H1 (cell line): ENCODE measurements around the gene NLRP3. TPM values are rescaled to one million over a fixed set of nuclear protein-coding genes. Genes with fewer than 3 reads are reported as not detected.

Experiments
- CTCF ChIA-PET: fragments of 300-600 bp; sonication (Branson Sonifier 250); formaldehyde crosslinking; loops from one replicate; lab custom pipeline; 2021; ENCODE audit not compliant: partially characterized antibody; lab: Charles Lee
- POLR2A ChIA-PET: fragments of 300-600 bp; sonication (Branson Sonifier 250); formaldehyde crosslinking; loops from one replicate; lab custom pipeline; 2021; ENCODE audit warnings: inconsistent platforms; ENCODE audit not compliant: partially characterized antibody; lab: Charles Lee
- DNase-seq, 2 experiments: peaks; one replicate each; pipeline versions ENCODE4 v3.0.0 to v3.0.0-alpha.2; 2010 to 2022; ENCODE audit warnings: low spot score in 2 of 2, low read depth in 1 of 2, mixed read lengths in 1 of 2
- FAIRE-seq: peaks from 2 replicates; lab custom pipeline; 2011; peaks lifted over from hg19 to GRCh38; lab: Jason Lieb, UNC
- H2AFZ ChIP-seq: 2 replicates; pipeline ENCODE4 v1.8.1; 2012; ENCODE audit warnings: low read length, inconsistent platforms
- H2AK5ac ChIP-seq: 2 replicates; pipeline ENCODE4 v1.6.1; 2013; ENCODE audit warnings: low read depth, low read length
- H2BK120ac ChIP-seq: replicated peaks from 2 replicates; pipeline ENCODE3; 2013; ENCODE audit warnings: low read depth, low read length, inconsistent platforms
- H2BK12ac ChIP-seq: 2 replicates; pipeline ENCODE4 v1.6.1; 2013; ENCODE audit warnings: low read depth, low read length
- H2BK15ac ChIP-seq: 2 replicates; pipeline ENCODE4 v1.6.1; 2013; ENCODE audit warnings: low read length
- H2BK20ac ChIP-seq: 2 replicates; pipeline ENCODE4 v1.6.1; 2013; ENCODE audit warnings: low read length
- H2BK5ac ChIP-seq: 2 replicates; pipeline ENCODE4 v1.6.1; 2013; ENCODE audit warnings: low read depth, low read length
- H3K14ac ChIP-seq: 2 replicates; pipeline ENCODE4 v1.6.1; 2013; ENCODE audit warnings: inconsistent platforms; ENCODE audit not compliant: insufficient read length
- H3K18ac ChIP-seq: 2 replicates; pipeline ENCODE4 v1.6.1; 2013; ENCODE audit warnings: low read length; ENCODE audit errors: extremely low read depth
- H3K23ac ChIP-seq: 2 replicates; pipeline ENCODE4 v1.6.1; 2013; ENCODE audit warnings: inconsistent platforms; ENCODE audit not compliant: insufficient read length
- H3K23me2 ChIP-seq: 2 replicates; pipeline ENCODE4 v1.6.1; 2013; ENCODE audit warnings: low read depth, low read length
- H3K27ac ChIP-seq: 2 replicates; pipeline ENCODE4 v1.6.1; 2011; ENCODE audit warnings: low read depth, low read length, inconsistent platforms
- H3K27me3 ChIP-seq, 4 experiments: replicated peaks in 1 of 4; 1 replicate in 1 of 4; 2 replicates in 3 of 4; pipeline versions ENCODE4 v1.6.1 to v1.8.1; 2011 to 2013; ENCODE audit warnings: low read length in 3 of 4, mild to moderate bottlenecking in 3 of 4, inconsistent platforms in 2 of 4, mixed read lengths in 2 of 4, moderate library complexity in 1 of 4; ENCODE audit not compliant: control insufficient read depth in 3 of 4, insufficient read depth in 3 of 4; ENCODE audit errors: extremely low read depth in 1 of 4
- H3K36me3 ChIP-seq, 4 experiments: 2 replicates each; pipeline versions ENCODE4 v1.6.1 to v1.8.1; 2011 to 2013; ENCODE audit warnings: mild to moderate bottlenecking in 4 of 4, low read length in 3 of 4, moderate library complexity in 2 of 4, control low read depth in 1 of 4, inconsistent platforms in 1 of 4; ENCODE audit not compliant: insufficient read depth in 4 of 4, control insufficient read depth in 2 of 4
- H3K4ac ChIP-seq: replicated peaks from 2 replicates; pipeline ENCODE3; 2013; ENCODE audit warnings: low read length, low read depth, mixed read lengths, inconsistent platforms; ENCODE audit not compliant: insufficient read length
- H3K4me1 ChIP-seq, 4 experiments: replicated peaks in 1 of 4; 1 replicate in 1 of 4; 2 replicates in 3 of 4; pipeline versions ENCODE4 v1.6.1 to v1.8.1; 2011 to 2013; ENCODE audit warnings: low read length in 3 of 4, inconsistent platforms in 2 of 4, mixed read lengths in 1 of 4; ENCODE audit not compliant: insufficient read depth in 4 of 4, control insufficient read depth in 3 of 4
- H3K4me2 ChIP-seq, 2 experiments: 2 replicates each; pipeline versions ENCODE4 v1.6.1 to v1.8.1; 2011 to 2013; ENCODE audit warnings: low read depth in 2 of 2, low read length in 2 of 2, control low read depth in 1 of 2, inconsistent platforms in 1 of 2, mild to moderate bottlenecking in 1 of 2; ENCODE audit not compliant: insufficient read depth in 1 of 2
- H3K4me3 ChIP-seq, 4 experiments: fragments of 200-600, 300-600 bp in 1 of 4; sonication (generic), shearing (Covaris generic), sonication (Bioruptor Twin) in 1 of 4; 2 replicates each; pipeline versions ENCODE4 v1.5.1 to v1.8.1; 2011 to 2016; ENCODE audit warnings: low read length in 4 of 4, low read depth in 3 of 4, control low read depth in 2 of 4, inconsistent platforms in 2 of 4, mild to moderate bottlenecking in 2 of 4, mixed read lengths in 1 of 4, moderate library complexity in 1 of 4; ENCODE audit not compliant: insufficient read depth in 2 of 4; ENCODE audit errors: extremely low read depth in 1 of 4
- H3K56ac ChIP-seq: replicated peaks from 2 replicates; pipeline ENCODE3; 2013; ENCODE audit warnings: low read depth, mild to moderate bottlenecking, mixed read lengths, low read length, inconsistent platforms; ENCODE audit not compliant: insufficient read length
- H3K79me1 ChIP-seq: 2 replicates; pipeline ENCODE4 v1.6.1; 2013; ENCODE audit warnings: low read depth, low read length, control low read depth
- H3K79me2 ChIP-seq, 2 experiments: 2 replicates each; pipeline versions ENCODE4 v1.6.1 to v1.8.1; 2012 to 2013; ENCODE audit warnings: low read length in 2 of 2, mild to moderate bottlenecking in 2 of 2, inconsistent platforms in 1 of 2; ENCODE audit not compliant: insufficient read depth in 2 of 2, control insufficient read depth in 1 of 2
- H3K9ac ChIP-seq, 4 experiments: replicated peaks in 1 of 4; 1 replicate in 1 of 4; 2 replicates in 3 of 4; pipeline versions ENCODE4 v1.6.1 to v1.8.1; 2011 to 2013; ENCODE audit warnings: low read depth in 3 of 4, low read length in 3 of 4, control low read depth in 2 of 4, mild to moderate bottlenecking in 2 of 4, moderate library complexity in 2 of 4, inconsistent platforms in 1 of 4; ENCODE audit errors: extremely low read depth in 1 of 4
- H3K9me3 ChIP-seq, 2 experiments: 2 replicates each; pipeline versions ENCODE4 v1.6.1 to v1.8.1; 2012 to 2013; ENCODE audit warnings: mild to moderate bottlenecking in 2 of 2, moderate library complexity in 2 of 2, control low read depth in 1 of 2, inconsistent platforms in 1 of 2, low read depth in 1 of 2, low read length in 1 of 2, mixed read lengths in 1 of 2; ENCODE audit not compliant: insufficient read depth in 2 of 2
- H4K20me1 ChIP-seq, 2 experiments: replicated peaks in 1 of 2; 2 replicates each; pipeline versions ENCODE3 to v1.8.1; 2011 to 2013; ENCODE audit warnings: inconsistent platforms in 2 of 2, low read length in 2 of 2, mild to moderate bottlenecking in 1 of 2; ENCODE audit not compliant: insufficient read depth in 2 of 2, control insufficient read depth in 1 of 2
- H4K5ac ChIP-seq: 2 replicates; pipeline ENCODE4 v1.6.1; 2013; ENCODE audit warnings: low read length, low read depth, mixed read lengths, inconsistent platforms; ENCODE audit not compliant: insufficient read length
- H4K8ac ChIP-seq: 2 replicates; pipeline ENCODE4 v1.8.0; 2013; ENCODE audit warnings: mild to moderate bottlenecking, moderate library complexity, low read length, inconsistent platforms; ENCODE audit not compliant: insufficient read depth; ENCODE audit errors: extremely low read depth
- H4K91ac ChIP-seq: replicated peaks from 2 replicates; pipeline ENCODE3; 2013; ENCODE audit warnings: low read length, mixed read lengths, inconsistent platforms; ENCODE audit not compliant: insufficient read length
- BACH1 ChIP-seq: IDR thresholded peaks from 2 replicates; pipeline ENCODE4 v1.6.1; 2012; ENCODE audit warnings: low read length, improper control_type of control experiment
- MAFK ChIP-seq: IDR thresholded peaks from 2 replicates; pipeline ENCODE4 v1.6.1; 2012; ENCODE audit warnings: low read depth, mild to moderate bottlenecking, improper control_type of control experiment, low read length
- SIX5 ChIP-seq: IDR thresholded peaks from 2 replicates; pipeline ENCODE4 v1.6.1; 2011; ENCODE audit warnings: mild to moderate bottlenecking, low read depth, low read length
- WGBS, 2 experiments: shearing (Covaris generic) in 1 of 2; methylation state at CpG; one replicate each; pipeline versions ENCODE4 v1.1.6 to v1.1.7; 2013 to 2015; ENCODE audit warnings: low lambda C conversion rate in 2 of 2, mixed read lengths in 2 of 2, inconsistent platforms in 1 of 2, low coverage in 1 of 2, missing lambda C conversion rate in 1 of 2; ENCODE audit not compliant: insufficient replicate concordance in 2 of 2, insufficient coverage in 1 of 2, insufficient read length in 1 of 2; ENCODE audit errors: extremely low coverage in 1 of 2, missing lambda C conversion rate in 1 of 2; 5-methylcytosine and 5-hydroxymethylcytosine counted together
- polyA plus RNA-seq, 7 experiments: library from polyadenylated mRNA; depleted of rRNA in 3 of 7; stranded (reverse) in 5 of 7; unstranded in 2 of 7; fragments of >200 nt in 5 of 7; fragments of 200-250 nt in 2 of 7; gene quantifications; 1 replicate in 5 of 7; 2 replicates in 1 of 7; 4 replicates in 1 of 7; pipeline versions ENCODE4 v1.2.1 to v1.2.3, GENCODE V29; 2011 to 2013; ENCODE audit warnings: missing spikeins in 2 of 7, mixed read lengths in 2 of 7
- total RNA-seq: library from RNA; stranded (reverse); fragmentation: NEBNext Ultra II Directional; extraction: Animal tissue kit (Norgen Biotek cat#: 25700); gene quantifications from 2 replicates; pipeline ENCODE4 v1.2.1, GENCODE V29; 2021

The NLRP3 gene
- total and polyA plus RNA-seq, 2 of the 8 experiments (the other 6 are each of a cell fraction or from before 2014, with no cell fraction given), result 0.05 to 0.19 TPM

GRCh38 chr1:247386687-247387086 is 29.3 kb upstream of the NLRP3 start:
- ChIA-PET CTCF (interaction anchor here (1.1 to 5.8 kb wide), 5 partner anchors 11 to 100 kb away, joined by 3 to 53 read pairs (median 12); no protein-coding TSS in a partner anchor), POLR2A (interaction anchor here (1.2 to 1.9 kb wide), 2 partner anchors 8 to 10 kb away, joined by 3 to 9 read pairs; no protein-coding TSS in a partner anchor)
- no peak overlapping the region for H2BK15ac ChIP-seq
- no peak overlapping the region for H2AK5ac ChIP-seq
- DNase-seq, result no peak
- H2AFZ ChIP-seq, result no peak overlapping the region
- H3K56ac ChIP-seq, result no peak overlapping the region
- H2BK12ac ChIP-seq, result 0 out of 2 replicates have a peak overlapping the region, but pooled peaks have one; percentile 19
- no peak overlapping the region for H2BK120ac ChIP-seq
- no peaks in the 10 kb centered on the region; a peak in 1 of 8 replicates for H3K36me3 ChIP-seq
- no peak overlapping the region for H3K9ac ChIP-seq
- no peaks in the 10 kb centered on the region for H3K23me2 ChIP-seq
- no peak overlapping the region for H3K14ac ChIP-seq
- 93% methylated on average over 3 of the region's 3 CpGs; no CpG with 5 or more reads in 1 of the 2 experiments for WGBS, 2 experiments
- no peak overlapping the region for H3K18ac ChIP-seq
- no peak for FAIRE-seq
- no peak overlapping the region for H2BK20ac ChIP-seq
- TF ChIP-seq BACH1, result peak; percentile 56
- TF ChIP-seq MAFK, result peak; percentile 40; the same call in 1 of the 2 replicates
- TF ChIP-seq SIX5, result no peak
- TF ChIP-seq, all 59 proteins: peak for 2
- Histone ChIP-seq H3K23ac (no peak overlapping the region), H4K5ac (no peak overlapping the region), H3K79me1 (no peaks in the 10 kb centered on the region; the same call in 1 of the 2 replicates), H3K79me2 (no peaks in the 10 kb centered on the region), H3K4ac (no peak overlapping the region), H4K91ac (no peak overlapping the region), H3K4me1 (peaks cover 0 to 7% (median 6%) of the 10 kb centered on the region in 4 experiments), H2BK5ac (no peak overlapping the region), H4K8ac (no peak overlapping the region), H4K20me1 (no peaks in the 10 kb centered on the region), H3K27ac (no peak overlapping the region), H3K4me3 (no peak overlapping the region), H3K27me3 (peaks cover 0 to 7% (median 2%) of the 10 kb centered on the region in 4 experiments; a peak in 3 of 7 replicates), H3K9me3 (peaks cover 12 to 17% of the 10 kb centered on the region in 2 experiments; a peak in 2 of 4 replicates), H3K4me2 (no peak overlapping the region)
